AG09309 (cell line): ENCODE data around the gene HOXB4.

Source experiments
- DNase-seq: peaks from one replicate; pipeline ENCODE4 v3.0.0-alpha.2; 2010; ENCODE audit warnings: low read depth
- H3K4me3 ChIP-seq: 2 replicates; pipeline ENCODE4 v1.5.1; 2011; ENCODE audit warnings: mild to moderate bottlenecking, low read depth, low read length, moderate library complexity; ENCODE audit not compliant: control insufficient read depth
- CTCF ChIP-seq: IDR thresholded peaks from 2 replicates; pipeline ENCODE4 v1.5.1; 2011; ENCODE audit warnings: mild to moderate bottlenecking, low read depth, low read length, inconsistent platforms; ENCODE audit not compliant: insufficient read depth, control insufficient read depth; ENCODE audit errors: missing control alignments

Gene HOXB4

GRCh38 chr17:48590607-48591161, 12.5 kb upstream of the HOXB4 start:
- no peak overlapping the region for H3K4me3 ChIP-seq
- no peak for TF ChIP-seq CTCF
- no peak for DNase-seq

GRCh38 chr17:48589831-48590606, 11.9 kb upstream of the HOXB4 start, which contains the start of gene HOXB3:
TSS of gene HOXB3 (minus strand) at chr17:48590241. CDS start at chr17:48552474, 37,767 bp downstream.
- no peak for TF ChIP-seq CTCF
- no peak for DNase-seq
- no peak within 1 kb of the TSS for H3K4me3 ChIP-seq

GRCh38 chr17:48589060-48589830, 11.1 kb upstream of the HOXB4 start:
- DNase-seq = no peak
- no peak for TF ChIP-seq CTCF
- H3K4me3 ChIP-seq = no peak overlapping the region

GRCh38 chr17:48588528-48588927, 10.4 kb upstream of the HOXB4 start:
- H3K4me3 ChIP-seq = no peak overlapping the region
- no peak for TF ChIP-seq CTCF
- no peak for DNase-seq

- no peak overlapping the region for H3K4me3 ChIP-seq
- TF ChIP-seq CTCF = no peak
- no peak for DNase-seq
Measured at GRCh38 chr17:48588074-48588415, 9.9 kb upstream of the HOXB4 start.

- TF ChIP-seq CTCF = no peak
- DNase-seq = no peak
- H3K4me3 ChIP-seq = no peak overlapping the region
Measured at GRCh38 chr17:48587276-48588073, 9.3 kb upstream of the HOXB4 start.
